ENCODE measurements around the gene CACNG3. TPM values are rescaled to one million over a fixed set of nuclear protein-coding genes. Genes with fewer than 3 reads are reported as not detected.

The CACNG3 gene
- total and polyA plus RNA-seq, 2 donors (not counting 3 experiments of a cell fraction or from before 2014, with no cell fraction given): not detected

DNA sequence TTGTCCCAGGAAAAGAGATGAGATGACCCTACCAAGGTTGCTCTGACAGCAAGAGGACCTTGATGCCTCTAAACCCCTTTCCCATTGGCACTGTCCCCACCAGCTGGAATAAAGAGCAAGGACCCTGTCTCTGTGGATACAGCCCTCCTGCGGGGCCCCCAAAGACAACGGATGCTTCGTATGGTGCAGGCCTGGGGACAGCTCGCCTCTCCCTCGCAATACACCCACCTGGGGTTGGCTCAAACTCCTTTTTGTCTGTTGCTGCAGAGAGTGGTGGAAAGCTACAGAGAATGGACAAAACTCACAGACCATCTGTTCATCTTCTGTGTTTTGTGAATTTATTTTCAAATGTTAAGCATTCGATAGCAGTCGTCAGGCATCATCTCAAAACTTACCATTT is 27.6 kb upstream of the CACNG3 start:
- dilution Hi-C loops (cut with MboI; ENCODE audit: extremely low pct_ligation_motif_present, low sequenced_read_pairs): loop anchor here (25.0 kb wide), 1 partner anchor 141 kb away; no protein-coding TSS in a partner anchor
- BruUV-seq (replicated peaks): no TSS peak
- Histone ChIP-seq H4K20me1 (replicated peaks; ENCODE audit: control insufficient read depth, extremely low read depth, insufficient read depth, low read length) (no peaks in the 10 kb centered on the region), H3K4me2 (ENCODE audit: insufficient read depth, low read length) (no peak overlapping the region), H3K4me1 (ENCODE audit: control insufficient read depth, extremely low read depth, insufficient read depth, low read length) (no peaks in the 10 kb centered on the region), H3K4me3 (replicated peaks in 1 of 3; ENCODE audit: insufficient read depth in 1 of 3, low read depth in 1 of 3, low read length in 3 of 3) (no peak overlapping the region), H3K79me2 (ENCODE audit: control insufficient read depth, insufficient read depth, low read length) (no peaks in the 10 kb centered on the region), H2AFZ (ENCODE audit: low read depth, low read length) (no peak overlapping the region), H3K9me3 (replicated peaks; ENCODE audit: control insufficient read depth, insufficient read depth, low read length) (no peaks in the 10 kb centered on the region), H3K27ac (ENCODE audit: insufficient read depth, low read depth, low read length) (no peak overlapping the region), H3K27me3 (ENCODE audit: control insufficient read depth in 2 of 2, insufficient read depth in 2 of 2, low read length in 2 of 2) (no peaks in the 10 kb centered on the region), H3K9me1 (replicated peaks; ENCODE audit: control insufficient read depth, extremely low read depth, insufficient read depth, low read length) (no peaks in the 10 kb centered on the region), H3K36me3 (ENCODE audit: control insufficient read depth in 2 of 2, extremely low read depth in 1 of 2, insufficient read depth in 2 of 2, low read length in 2 of 2) (no peaks in the 10 kb centered on the region), H3K9ac (replicated peaks; ENCODE audit: extremely low read depth, insufficient read depth, low read length) (no peak overlapping the region)
- POLR2A ChIA-PET: no interaction called here
- TF ChIP-seq, protein P1, sequence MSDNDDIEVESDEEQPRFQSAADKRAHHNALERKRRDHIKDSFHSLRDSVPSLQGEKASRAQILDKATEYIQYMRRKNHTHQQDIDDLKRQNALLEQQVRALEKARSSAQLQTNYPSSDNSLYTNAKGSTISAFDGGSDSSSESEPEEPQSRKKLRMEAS (IDR thresholded peaks at IDR 0.05; ENCODE audit: insufficient read depth, insufficient read length): no peak
- TF ChIP-seq POLR2A (IDR thresholded peaks at IDR 0.05; ENCODE audit: low read depth, low read length) (no peak), JUN (IDR thresholded peaks at IDR 0.05; ENCODE audit: borderline replicate concordance, insufficient read depth, insufficient read length, low read depth) (no peak), GATA2 (IDR thresholded peaks at IDR 0.05; ENCODE audit: insufficient read depth, insufficient read length, low read depth, low read length) (no peak), EZH2 (IDR thresholded peaks at IDR 0.05; ENCODE audit: borderline replicate concordance, low read depth, low read length, severe bottlenecking) (no peak), FOS (IDR thresholded peaks at IDR 0.05; ENCODE audit: borderline replicate concordance, insufficient read depth, low read length) (no peak), POLR2AphosphoS5 (IDR thresholded peaks at IDR 0.05; ENCODE audit: insufficient read depth, low read depth, low read length) (no peak), MYC (IDR thresholded peaks at IDR 0.05; ENCODE audit: low read depth, low read length) (no peak)
- TF ChIP-seq, protein P2, sequence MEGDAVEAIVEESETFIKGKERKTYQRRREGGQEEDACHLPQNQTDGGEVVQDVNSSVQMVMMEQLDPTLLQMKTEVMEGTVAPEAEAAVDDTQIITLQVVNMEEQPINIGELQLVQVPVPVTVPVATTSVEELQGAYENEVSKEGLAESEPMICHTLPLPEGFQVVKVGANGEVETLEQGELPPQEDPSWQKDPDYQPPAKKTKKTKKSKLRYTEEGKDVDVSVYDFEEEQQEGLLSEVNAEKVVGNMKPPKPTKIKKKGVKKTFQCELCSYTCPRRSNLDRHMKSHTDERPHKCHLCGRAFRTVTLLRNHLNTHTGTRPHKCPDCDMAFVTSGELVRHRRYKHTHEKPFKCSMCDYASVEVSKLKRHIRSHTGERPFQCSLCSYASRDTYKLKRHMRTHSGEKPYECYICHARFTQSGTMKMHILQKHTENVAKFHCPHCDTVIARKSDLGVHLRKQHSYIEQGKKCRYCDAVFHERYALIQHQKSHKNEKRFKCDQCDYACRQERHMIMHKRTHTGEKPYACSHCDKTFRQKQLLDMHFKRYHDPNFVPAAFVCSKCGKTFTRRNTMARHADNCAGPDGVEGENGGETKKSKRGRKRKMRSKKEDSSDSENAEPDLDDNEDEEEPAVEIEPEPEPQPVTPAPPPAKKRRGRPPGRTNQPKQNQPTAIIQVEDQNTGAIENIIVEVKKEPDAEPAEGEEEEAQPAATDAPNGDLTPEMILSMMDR (IDR thresholded peaks at IDR 0.05; ENCODE audit: extremely low read depth in 1 of 2, insufficient read depth in 1 of 2, low read depth in 1 of 2, low read length in 2 of 2): no peak
- no peak for DNase-seq (ENCODE audit: low read depth, low spot score)
- FAIRE-seq: no peak
- intact Hi-C loops (cut with micrococcal nuclease): no loop called here
- CTCF ChIA-PET: no interaction called here
